Regular cardiac myocyte (primary cell): ENCODE measurements around the gene LMBR1. TPM values are rescaled to one million over a fixed set of nuclear protein-coding genes. Genes with fewer than 3 reads are reported as not detected.

Source experiments
- total RNA-seq: library from RNA; depleted of rRNA; stranded (reverse); fragments of >200 nt; gene quantifications from 2 replicates; pipeline ENCODE4 v1.2.3, GENCODE V29; 2014

Gene LMBR1, protein sequence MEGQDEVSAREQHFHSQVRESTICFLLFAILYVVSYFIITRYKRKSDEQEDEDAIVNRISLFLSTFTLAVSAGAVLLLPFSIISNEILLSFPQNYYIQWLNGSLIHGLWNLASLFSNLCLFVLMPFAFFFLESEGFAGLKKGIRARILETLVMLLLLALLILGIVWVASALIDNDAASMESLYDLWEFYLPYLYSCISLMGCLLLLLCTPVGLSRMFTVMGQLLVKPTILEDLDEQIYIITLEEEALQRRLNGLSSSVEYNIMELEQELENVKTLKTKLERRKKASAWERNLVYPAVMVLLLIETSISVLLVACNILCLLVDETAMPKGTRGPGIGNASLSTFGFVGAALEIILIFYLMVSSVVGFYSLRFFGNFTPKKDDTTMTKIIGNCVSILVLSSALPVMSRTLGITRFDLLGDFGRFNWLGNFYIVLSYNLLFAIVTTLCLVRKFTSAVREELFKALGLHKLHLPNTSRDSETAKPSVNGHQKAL
- 46.4 and 60.9 TPM in 2 replicates for total RNA-seq

DNA sequence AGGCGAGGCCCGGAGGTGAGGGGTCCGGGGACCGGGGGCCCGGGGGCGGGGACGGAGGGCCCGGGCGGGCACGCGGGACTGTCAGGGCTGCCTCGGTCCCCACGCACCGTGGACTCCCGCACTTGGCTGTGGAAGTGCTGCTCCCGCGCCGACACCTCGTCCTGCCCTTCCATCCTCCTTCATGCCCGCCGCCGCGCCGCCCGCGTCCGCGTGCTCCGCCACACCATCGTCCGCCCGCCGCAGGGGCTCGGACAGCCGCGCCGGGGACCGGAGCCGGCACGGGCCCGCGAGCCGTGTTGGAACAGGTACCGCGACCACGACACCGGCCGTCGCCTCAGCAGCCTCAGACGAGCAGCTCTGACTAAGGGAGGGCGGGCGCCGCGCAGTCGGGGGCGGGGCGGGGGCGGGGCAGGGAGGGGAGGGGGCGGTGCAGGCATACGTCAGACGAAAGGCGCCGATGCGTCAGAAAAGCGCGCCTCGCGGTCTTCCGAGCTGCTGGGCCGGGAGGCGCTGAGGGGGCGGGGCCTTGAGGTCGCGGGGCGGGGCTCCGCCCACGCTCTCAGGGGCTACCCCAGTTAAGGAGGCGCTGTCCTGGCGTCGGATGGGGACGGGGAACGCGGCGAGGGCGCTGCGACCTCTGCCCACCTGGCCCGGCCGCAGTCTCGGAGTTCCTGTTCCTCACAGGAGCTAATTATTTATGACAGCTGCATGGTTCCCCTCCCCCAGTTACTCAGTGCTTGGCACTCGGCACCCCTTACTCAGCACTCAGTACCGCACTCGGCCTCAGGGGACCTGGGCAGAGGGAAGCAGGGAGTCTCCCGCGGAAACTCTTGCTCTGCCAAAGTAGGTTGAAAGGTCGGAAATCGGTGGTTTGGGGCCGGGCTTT is at the start of gene LMBR1:
LMBR1 (minus strand) TSS at position 363 of the 886 bp plus-strand sequence; CDS start at position 173, 190 bp downstream.

GRCh38 chr7:156640257-156640948 is 252.6 kb downstream of the LMBR1 start, which contains the start of gene RNF32:
TSS of gene RNF32 (plus strand) at chr7:156640774. CDS start at chr7:156643878, 3,104 bp downstream.

Other genes starting within 250 kb of the LMBR1 start
- 14.4 and 20.5 TPM in 2 replicates for gene NOM1, start 56.5 kb upstream of the LMBR1 start, total RNA-seq
- gene MNX1, start 117.5 kb upstream of the LMBR1 start, total RNA-seq, result not detected in 2 replicates
- gene UBE3C, start 245.7 kb upstream of the LMBR1 start, total RNA-seq, result 98.4 and 113 TPM in 2 replicates